Adipocyte (in vitro differentiated cells): ENCODE data around the gene DYRK1B.
"Not testable (repeated sequence)": the region's sequence is repeated elsewhere in the genome, so short reads cannot be mapped to it uniquely, and the experiment has no call there.

Source experiments
- DNase-seq: peaks from one replicate; pipeline ENCODE4 v3.0.0-alpha.2; 2015; ENCODE audit warnings: low read depth
- H3K27me3 ChIP-seq: replicated peaks from 2 replicates; pipeline ENCODE4 v1.7.0; 2013; ENCODE audit warnings: mild to moderate bottlenecking, low read length, moderate library complexity; ENCODE audit not compliant: control insufficient read depth, insufficient read depth
- H3K36me3 ChIP-seq: 2 replicates; pipeline ENCODE4 v1.7.0; 2013; ENCODE audit warnings: low read length, mild to moderate bottlenecking, moderate library complexity; ENCODE audit not compliant: control insufficient read depth, insufficient read depth, severe bottlenecking
- H3K4me1 ChIP-seq: 2 replicates; pipeline ENCODE4 v1.7.0; 2013; ENCODE audit warnings: mild to moderate bottlenecking, low read length, moderate library complexity; ENCODE audit not compliant: control insufficient read depth, insufficient read depth
- H3K4me3 ChIP-seq: 2 replicates; pipeline ENCODE4 v1.7.0; 2013; ENCODE audit warnings: mild to moderate bottlenecking, low read length, moderate library complexity
- H3K9ac ChIP-seq: 2 replicates; pipeline ENCODE4 v1.7.0; 2013; ENCODE audit warnings: mild to moderate bottlenecking, low read length, moderate library complexity
- H3K9me3 ChIP-seq: 2 replicates; pipeline ENCODE4 v1.7.0; 2013; ENCODE audit warnings: mild to moderate bottlenecking, low read length, moderate library complexity; ENCODE audit not compliant: control insufficient read depth

DYRK1B gene

DNA sequence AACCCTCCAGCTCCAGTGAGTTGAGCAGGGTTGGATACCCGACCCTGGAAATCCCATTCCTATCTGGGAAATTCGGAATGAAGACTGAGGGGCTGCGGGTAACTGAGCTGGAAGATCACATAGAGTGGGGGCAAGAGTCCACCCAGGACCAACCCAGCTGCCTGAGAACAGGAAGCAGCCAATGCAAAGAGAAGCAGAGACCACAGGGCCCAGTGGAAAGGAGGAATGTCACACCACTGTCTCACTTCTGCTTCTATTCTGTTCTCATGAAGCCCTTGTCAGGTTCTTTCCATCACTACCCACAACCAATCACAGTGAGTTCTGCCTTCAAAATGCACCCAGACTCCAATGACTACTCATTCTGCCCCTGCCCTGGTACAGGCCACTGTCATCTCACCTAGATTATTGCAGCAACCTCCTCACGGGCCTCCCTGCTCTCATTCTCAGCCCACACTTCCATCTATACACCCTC, 15.3 kb downstream of the DYRK1B start:
- peaks cover 7% of the 10 kb centered on the region for H3K36me3 ChIP-seq
- no peaks in the 10 kb centered on the region for H3K9me3 ChIP-seq
- H3K27me3 ChIP-seq: no peaks in the 10 kb centered on the region
- no peak overlapping the region for H3K9ac ChIP-seq
- peaks cover 9% of the 10 kb centered on the region for H3K4me1 ChIP-seq
- H3K4me3 ChIP-seq: no peak overlapping the region
- no peak for DNase-seq

DNA sequence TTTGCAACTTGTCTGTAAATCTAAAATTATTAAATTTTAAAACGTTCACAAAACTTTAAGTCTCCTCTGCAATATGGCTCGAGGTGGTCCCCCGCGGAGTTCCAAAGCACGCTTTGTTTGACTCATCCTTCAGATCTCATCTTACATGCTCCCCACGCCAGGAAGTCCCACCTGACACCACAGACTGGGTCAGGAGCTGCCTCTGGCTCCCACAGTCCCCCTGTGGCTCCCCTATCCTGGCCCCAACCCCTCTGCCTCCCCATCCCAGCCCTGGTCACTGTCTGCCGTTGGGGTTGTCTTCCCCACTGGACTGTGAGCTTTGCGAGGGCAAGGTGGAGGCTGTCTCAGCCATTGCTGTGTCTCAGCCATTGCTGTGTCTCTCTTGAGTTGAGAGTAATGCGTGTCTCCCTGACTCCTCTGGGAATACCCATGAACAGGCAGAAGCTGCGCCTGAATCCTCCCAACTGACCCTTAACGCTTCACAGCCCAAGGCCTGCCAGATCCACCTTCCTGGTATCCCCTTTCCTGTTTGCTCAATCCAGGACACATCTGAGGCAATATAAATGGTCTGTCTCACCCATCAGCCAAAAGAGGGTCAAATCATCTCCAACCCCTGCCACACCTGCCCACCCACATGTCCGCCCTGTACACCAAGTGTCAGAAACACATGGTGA, 15.9 kb downstream of the DYRK1B start:
- H3K27me3 ChIP-seq: no peaks in the 10 kb centered on the region
- H3K36me3 ChIP-seq: peaks cover 7% of the 10 kb centered on the region
- H3K4me1 ChIP-seq: peaks cover 9% of the 10 kb centered on the region
- no peak overlapping the region for H3K9ac ChIP-seq
- DNase-seq: no peak
- no peaks in the 10 kb centered on the region for H3K9me3 ChIP-seq
- H3K4me3 ChIP-seq: no peak overlapping the region

DNA sequence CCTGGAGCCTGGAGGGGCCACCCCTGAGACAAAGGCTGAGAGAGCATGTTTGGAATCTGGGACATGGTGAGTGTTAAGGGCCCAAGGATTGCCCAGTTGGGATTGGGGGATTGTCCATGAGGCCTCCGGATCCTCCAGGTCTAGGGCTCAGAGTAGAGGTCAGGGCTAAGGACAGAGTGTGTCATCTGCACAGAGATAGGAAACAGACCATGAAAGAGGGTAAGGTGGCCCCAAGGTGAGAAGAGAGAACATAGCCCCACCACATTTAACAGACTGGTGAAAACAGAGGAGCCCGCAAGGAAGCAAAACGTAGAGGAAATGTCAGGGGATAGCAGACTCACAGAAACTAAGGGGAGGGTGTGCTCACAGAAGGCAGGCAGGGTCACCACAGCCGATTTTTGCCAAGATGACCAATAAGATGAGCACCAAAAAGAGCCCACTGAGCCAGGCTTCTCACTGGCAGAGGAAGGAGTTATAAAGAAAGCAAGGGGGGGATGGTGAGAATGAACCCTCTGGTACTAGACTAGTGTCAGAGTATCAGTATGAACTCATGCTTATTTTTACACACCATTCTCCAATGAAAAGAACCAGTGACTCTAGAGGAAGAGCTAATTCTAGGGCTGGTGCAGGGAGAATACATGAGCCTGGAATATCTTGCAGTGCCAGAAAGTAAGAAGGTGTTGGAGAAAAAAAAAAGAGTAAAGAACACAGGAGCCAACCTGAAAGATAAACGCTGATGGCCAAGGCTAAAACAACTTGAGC, 17.5 kb downstream of the DYRK1B start:
- Histone ChIP-seq H3K9me3 (no peaks in the 10 kb centered on the region), H3K9ac (no peak overlapping the region), H3K27me3 (no peaks in the 10 kb centered on the region), H3K4me1 (peaks cover 9% of the 10 kb centered on the region), H3K36me3 (peaks cover 7% of the 10 kb centered on the region), H3K4me3 (no peak overlapping the region)
- DNase-seq: no peak

DNA sequence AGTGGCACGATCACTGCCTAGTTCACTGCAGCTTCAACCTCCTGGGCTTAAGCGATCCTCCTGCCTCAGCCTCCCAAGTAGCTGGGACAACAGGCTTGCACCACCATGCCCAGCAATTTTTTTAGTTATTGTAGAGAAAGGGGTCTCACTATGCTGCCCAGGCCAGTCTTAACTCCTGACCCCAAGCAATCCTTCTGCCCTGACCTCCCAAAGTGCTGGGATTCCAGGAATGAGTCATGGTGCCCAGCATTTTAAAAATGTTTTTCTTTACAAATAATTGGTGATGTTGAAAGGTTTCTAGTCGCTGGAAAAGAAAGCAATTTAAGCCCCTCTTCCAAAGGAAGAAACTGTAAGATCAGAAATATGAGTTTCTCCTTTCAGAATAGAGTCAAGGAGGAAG, 19.4 kb downstream of the DYRK1B start:
- peaks cover 7% of the 10 kb centered on the region for H3K36me3 ChIP-seq
- no peaks in the 10 kb centered on the region for H3K9me3 ChIP-seq
- no peaks in the 10 kb centered on the region for H3K27me3 ChIP-seq
- no peak overlapping the region for H3K4me3 ChIP-seq
- peaks cover 9% of the 10 kb centered on the region for H3K4me1 ChIP-seq
- DNase-seq: peak; percentile 23
- no peak overlapping the region for H3K9ac ChIP-seq

DNA sequence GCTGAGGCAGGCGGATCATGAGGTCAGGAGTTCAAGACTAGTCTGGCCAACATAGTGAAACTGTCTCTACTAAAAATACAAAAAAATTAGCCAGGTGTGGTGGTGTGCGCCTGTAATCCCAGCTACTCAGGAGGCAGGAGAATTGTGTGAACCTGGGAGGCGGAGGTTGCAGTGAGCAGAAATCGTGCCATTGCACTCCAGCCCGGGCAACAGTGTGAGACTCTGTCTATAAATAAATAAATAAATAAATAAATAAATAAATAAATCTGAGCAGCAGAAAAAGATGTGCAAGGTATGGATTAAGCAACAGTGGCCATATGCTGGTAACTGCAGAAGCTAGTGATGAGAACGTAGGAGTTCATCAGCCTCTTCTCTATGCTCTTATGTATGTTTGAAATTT, 19.9 kb downstream of the DYRK1B start:
- H3K27me3 ChIP-seq, H3K36me3 ChIP-seq, H3K9me3 ChIP-seq, H3K9ac ChIP-seq, H3K4me1 ChIP-seq, H3K4me3 ChIP-seq, DNase-seq: not testable (repeated sequence)

DNA sequence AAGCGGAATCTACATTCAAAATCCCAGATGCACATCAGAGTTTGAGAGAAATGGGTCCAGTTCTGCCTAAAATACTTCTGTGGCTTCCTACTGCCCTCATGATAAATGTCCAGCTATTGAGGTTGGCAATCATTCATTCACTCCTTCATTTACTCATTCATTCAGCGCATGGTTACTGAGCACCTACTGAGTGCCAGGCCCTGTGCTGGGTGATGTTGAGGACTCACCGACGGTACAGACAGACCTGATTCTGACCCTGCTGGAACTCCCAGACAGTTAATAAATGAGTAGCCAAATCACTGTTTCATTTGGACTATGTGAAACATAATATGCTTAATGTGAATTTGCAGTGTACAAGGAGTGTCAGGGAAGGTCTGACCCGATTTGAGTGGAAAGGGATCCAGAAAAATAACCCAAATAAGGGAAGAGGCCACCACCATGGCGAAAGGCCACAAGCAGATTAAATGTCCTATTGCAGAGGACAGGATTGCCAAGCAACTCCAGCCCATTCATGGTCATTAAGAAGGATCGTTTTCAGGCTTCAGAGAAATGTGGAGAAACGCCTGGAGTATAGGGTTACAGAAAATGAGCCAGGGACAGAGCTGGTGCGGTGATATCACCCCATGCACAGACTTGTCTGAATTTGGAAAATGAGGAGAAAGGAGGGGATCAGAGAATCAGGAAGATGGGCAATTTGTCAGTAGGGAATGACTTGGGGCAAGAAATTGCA, 20.5 kb downstream of the DYRK1B start:
- no peaks in the 10 kb centered on the region for H3K9me3 ChIP-seq
- peaks cover 7% of the 10 kb centered on the region for H3K36me3 ChIP-seq
- no peak overlapping the region for H3K4me3 ChIP-seq
- H3K4me1 ChIP-seq: peaks cover 9% of the 10 kb centered on the region
- no peak overlapping the region for H3K9ac ChIP-seq
- DNase-seq: peak; percentile 66
- no peaks in the 10 kb centered on the region for H3K27me3 ChIP-seq

DNA sequence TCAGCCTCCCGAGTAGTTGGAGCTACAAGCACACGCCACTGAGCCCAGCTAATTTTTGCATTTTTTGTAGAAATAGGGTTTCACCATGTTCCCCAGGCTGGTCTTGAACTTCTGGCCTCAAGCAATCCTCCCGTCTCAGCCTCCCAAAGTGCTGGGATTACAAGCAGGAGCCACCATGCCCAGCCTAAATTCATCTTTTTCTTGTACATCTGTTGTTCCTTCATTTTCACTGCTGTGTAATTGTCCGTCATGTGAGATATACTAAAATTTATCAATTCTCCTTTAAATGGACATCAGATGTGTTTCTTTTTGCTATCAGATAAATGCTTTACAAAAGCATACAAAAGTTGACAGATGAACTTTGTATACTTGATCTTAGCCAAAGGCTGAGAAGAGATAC, 22.9 kb downstream of the DYRK1B start:
- Histone ChIP-seq H3K9me3 (no peaks in the 10 kb centered on the region), H3K27me3 (no peaks in the 10 kb centered on the region), H3K4me3 (no peak overlapping the region), H3K36me3 (no peaks in the 10 kb centered on the region), H3K9ac (no peak overlapping the region), H3K4me1 (peaks cover 9% of the 10 kb centered on the region)
- no peak for DNase-seq

DNA sequence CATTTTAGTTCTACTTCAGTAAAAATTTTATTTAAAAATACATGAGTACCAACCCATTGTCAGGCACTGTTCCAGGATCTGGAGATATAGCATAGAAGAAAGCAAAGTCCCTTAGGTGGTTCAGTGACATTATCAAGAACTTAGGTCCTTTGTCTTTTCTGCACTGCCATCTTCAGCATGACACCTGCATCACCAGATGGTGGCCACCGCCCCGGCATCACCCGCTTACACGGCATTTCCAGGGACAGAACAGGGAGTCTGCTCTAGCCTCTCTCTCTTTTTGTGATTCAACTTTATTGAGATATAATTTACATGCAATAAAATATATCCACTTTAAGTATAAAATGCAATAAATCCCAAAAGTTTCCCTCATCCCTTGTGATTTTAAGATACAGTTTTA, 23.5 kb downstream of the DYRK1B start:
- no peaks in the 10 kb centered on the region for H3K9me3 ChIP-seq
- H3K27me3 ChIP-seq: no peaks in the 10 kb centered on the region
- no peak overlapping the region for H3K4me3 ChIP-seq
- peaks cover 9% of the 10 kb centered on the region for H3K4me1 ChIP-seq
- H3K36me3 ChIP-seq: no peaks in the 10 kb centered on the region
- no peak for DNase-seq
- H3K9ac ChIP-seq: no peak overlapping the region

DNA sequence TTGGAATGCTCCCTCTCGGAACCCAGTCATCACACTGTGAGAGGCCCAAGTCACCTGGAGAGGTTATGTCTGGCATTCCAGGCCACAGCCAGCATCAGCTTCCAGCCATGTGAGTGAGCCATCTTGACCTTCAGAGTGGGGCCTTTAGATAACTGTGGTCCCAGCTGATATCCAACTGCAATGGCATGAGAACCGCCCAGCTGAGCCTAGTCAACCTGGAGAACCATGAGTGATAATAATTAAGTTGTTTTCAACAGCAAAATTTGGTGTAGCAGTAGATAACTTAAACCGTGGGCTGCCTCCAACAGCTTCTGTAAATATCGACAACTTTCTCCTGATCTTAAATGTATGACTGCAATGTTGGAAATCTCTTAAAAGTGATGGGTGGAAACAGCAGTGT, 24.6 kb downstream of the DYRK1B start:
- no peaks in the 10 kb centered on the region for H3K9me3 ChIP-seq
- no peak overlapping the region for H3K9ac ChIP-seq
- DNase-seq: no peak
- H3K36me3 ChIP-seq: no peaks in the 10 kb centered on the region
- H3K27me3 ChIP-seq: no peaks in the 10 kb centered on the region
- peaks cover 3% of the 10 kb centered on the region for H3K4me1 ChIP-seq
- no peak overlapping the region for H3K4me3 ChIP-seq

DNA sequence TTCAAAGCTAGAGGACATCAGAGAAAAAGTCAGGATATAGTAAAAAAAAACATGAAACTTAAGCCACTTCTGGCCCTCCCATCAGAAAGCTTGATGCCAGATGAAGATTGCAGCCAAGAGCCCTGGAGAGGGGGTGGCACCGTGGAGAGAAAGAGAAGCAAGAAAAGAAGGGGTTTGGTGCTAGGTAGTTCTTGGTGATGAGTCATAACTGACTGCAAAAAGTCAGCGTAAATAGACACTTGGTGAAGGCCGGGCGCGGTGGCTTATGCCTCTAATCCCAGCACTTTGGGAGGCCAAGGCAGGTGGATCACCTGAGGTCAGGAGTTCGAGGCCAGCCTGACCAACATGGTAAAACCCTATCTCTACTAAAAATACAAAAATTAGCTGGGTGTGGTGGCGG, 25.3 kb downstream of the DYRK1B start:
- H3K27me3 ChIP-seq, H3K4me1 ChIP-seq, H3K4me3 ChIP-seq, H3K9me3 ChIP-seq, H3K9ac ChIP-seq, H3K36me3 ChIP-seq, DNase-seq: not testable (repeated sequence)

DNA sequence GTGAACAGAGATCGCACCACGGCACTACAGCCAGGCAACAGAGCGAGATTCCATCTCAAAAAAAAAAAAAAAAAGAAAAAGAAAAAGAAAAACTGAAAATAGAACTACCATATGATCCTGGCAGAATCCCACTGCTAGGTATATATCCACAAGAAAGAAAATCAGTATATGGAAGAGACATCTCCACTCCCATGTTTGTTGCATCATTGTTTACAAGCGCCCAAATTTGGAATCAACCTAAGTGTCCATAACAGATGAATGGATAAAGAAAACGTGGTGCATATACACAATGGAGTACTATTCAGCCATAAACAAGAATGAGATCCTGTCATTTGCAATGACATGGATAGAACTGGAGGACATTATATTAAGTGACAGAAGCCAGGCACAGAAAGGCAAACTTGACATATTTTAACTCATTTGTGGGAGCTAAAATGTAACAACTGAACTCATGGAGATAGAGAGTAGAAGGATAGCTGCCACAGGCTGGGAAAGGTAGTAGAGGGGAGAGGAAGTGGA, 26.1 kb downstream of the DYRK1B start:
- Histone ChIP-seq H3K9ac (no peak overlapping the region), H3K9me3 (no peaks in the 10 kb centered on the region), H3K4me1 (no peaks in the 10 kb centered on the region), H3K4me3 (no peak overlapping the region), H3K27me3 (peaks cover 14% of the 10 kb centered on the region), H3K36me3 (no peaks in the 10 kb centered on the region)
- DNase-seq: no peak
